Brain microvascular endothelial cell (primary cell): ENCODE measurements around the gene PSAP.

Source experiments
- DNase-seq: peaks from one replicate; pipeline ENCODE4 v3.0.0-alpha.2; 2020
- H3K27ac ChIP-seq: fragments of 250-450 bp; sonication (Bioruptor Pico); 2 replicates; pipeline ENCODE4 v1.5.1; 2020; ENCODE audit warnings: mild to moderate bottlenecking, moderate library complexity
- H3K27me3 ChIP-seq: fragments of 250-450 bp; sonication (Bioruptor Pico); replicated peaks from 2 replicates; pipeline ENCODE4 v1.5.1; 2020; ENCODE audit warnings: mild to moderate bottlenecking
- H3K36me3 ChIP-seq: fragments of 250-450 bp; sonication (Bioruptor Pico); replicated peaks from 2 replicates; pipeline ENCODE4 v1.5.1; 2020; ENCODE audit warnings: mild to moderate bottlenecking
- H3K4me3 ChIP-seq: 2 replicates; pipeline ENCODE4 v1.5.1; 2011; ENCODE audit warnings: low read depth, mild to moderate bottlenecking, control low read depth, low read length, moderate library complexity
- CTCF ChIP-seq: IDR thresholded peaks from 2 replicates; pipeline ENCODE4 v1.5.1; 2011; ENCODE audit warnings: low read depth, mild to moderate bottlenecking, moderate library complexity, low read length, control low read depth, inconsistent platforms; ENCODE audit errors: missing control alignments
- in situ Hi-C: cut with HindIII; loops from 2 replicates; pipeline ENCODE4 v1.10.0; 2017; ENCODE audit warnings: low sequenced_read_pairs, low pct_ligation_motif_present

The PSAP gene

GRCh38 chr10:71780719-71781118 lies 70.3 kb downstream of the PSAP start:
- Histone ChIP-seq H3K27ac (no peak overlapping the region), H3K4me3 (no peak overlapping the region), H3K36me3 (no peaks in the 10 kb centered on the region), H3K27me3 (no peaks in the 10 kb centered on the region)
- in situ Hi-C loops, result no loop called here
- no peak for TF ChIP-seq CTCF
- no peak for DNase-seq

- in situ Hi-C loops, result no loop called here
- H3K27ac ChIP-seq, result no peak overlapping the region
- DNase-seq, result no peak
- H3K36me3 ChIP-seq, result no peaks in the 10 kb centered on the region
- no peaks in the 10 kb centered on the region for H3K27me3 ChIP-seq
- no peak for TF ChIP-seq CTCF
- H3K4me3 ChIP-seq, result no peak overlapping the region
These were observed 70.9 kb downstream of the PSAP start for GRCh38 chr10:71780156-71780555.

- in situ Hi-C loops, result no loop called here
- Histone ChIP-seq H3K36me3 (no peaks in the 10 kb centered on the region), H3K27ac (no peak overlapping the region), H3K27me3 (no peaks in the 10 kb centered on the region), H3K4me3 (no peak overlapping the region)
- TF ChIP-seq CTCF, result no peak
- no peak for DNase-seq
These were observed 71.4 kb downstream of the PSAP start for GRCh38 chr10:71779641-71780040.

GRCh38 chr10:71778071-71778825 lies 72.8 kb downstream of the PSAP start:
- in situ Hi-C loops, result no loop called here
- no peak overlapping the region for H3K4me3 ChIP-seq
- DNase-seq, result no peak

GRCh38 chr10:71777213-71777985 lies 73.7 kb downstream of the PSAP start:
- DNase-seq, result no peak
- Histone ChIP-seq H3K27ac (no peak overlapping the region), H3K27me3 (no peaks in the 10 kb centered on the region), H3K4me3 (no peak overlapping the region), H3K36me3 (no peaks in the 10 kb centered on the region)
- TF ChIP-seq CTCF, result no peak
- in situ Hi-C loops, result no loop called here

More at GRCh38 chr10:71778071-71778825, 72.8 kb downstream of the PSAP start:
- no peaks in the 10 kb centered on the region for H3K27me3 ChIP-seq
- H3K36me3 ChIP-seq, result no peaks in the 10 kb centered on the region
- no peak overlapping the region for H3K27ac ChIP-seq
- TF ChIP-seq CTCF, result no peak
